Natural killer cell (primary cell): ENCODE data around the gene ATOH8. TPM values are rescaled to one million over a fixed set of nuclear protein-coding genes. Genes with fewer than 3 reads are reported as not detected.
A peak's percentile ranks its signal among the peaks of the same experiment; 100 is the strongest.

Source experiments
- ATAC-seq, 3 donors: fragments of 150-1000 bp in 2 of 3; fragments of 200-7000 bp in 1 of 3; cut with Tn5 transposase; 1 replicate in 1 of 3; 2 replicates in 2 of 3; pipeline ENCODE4 v1.10.0; 2021; ENCODE audit warnings: mild to moderate bottlenecking in 2 of 3, moderate library complexity in 2 of 3
- DNase-seq, 2 donors: peaks; one replicate each; pipeline versions ENCODE4 v3.0.0 to v3.0.0-alpha.2; 2013 to 2021; ENCODE audit warnings: mixed read lengths in 1 of 2
- H3K27ac ChIP-seq: one replicate; pipeline ENCODE4 v1.5.1; 2013; ENCODE audit warnings: mild to moderate bottlenecking, low read length
- H3K27me3 ChIP-seq: one replicate; pipeline ENCODE4 v1.6.1; 2013; ENCODE audit warnings: low read length; ENCODE audit not compliant: control insufficient read depth, insufficient read depth
- H3K36me3 ChIP-seq: one replicate; pipeline ENCODE4 v1.6.1; 2013; ENCODE audit warnings: low read length; ENCODE audit not compliant: control insufficient read depth, insufficient read depth
- H3K4me1 ChIP-seq: one replicate; pipeline ENCODE4 v1.6.1; 2013; ENCODE audit warnings: low read length; ENCODE audit not compliant: control insufficient read depth, insufficient read depth
- H3K4me3 ChIP-seq: one replicate; pipeline ENCODE4 v1.5.1; 2013; ENCODE audit warnings: low read length
- H3K9me3 ChIP-seq: one replicate; pipeline ENCODE4 v1.6.1; 2013; ENCODE audit warnings: low read length; ENCODE audit not compliant: control insufficient read depth, insufficient read depth
- H3K27ac Mint-ChIP-seq, 2 donors: one replicate each; pipeline ENCODE4 v1.8.0; 2022; ENCODE audit warnings: mild to moderate bottlenecking in 2 of 2, mixed read lengths in 2 of 2, moderate library complexity in 1 of 2
- H3K27me3 Mint-ChIP-seq, 2 donors: one replicate each; pipeline ENCODE4 v1.8.0; 2022; ENCODE audit warnings: low read depth in 2 of 2, mixed read lengths in 2 of 2
- H3K36me3 Mint-ChIP-seq: one replicate; pipeline ENCODE4 v1.8.0; 2022; ENCODE audit warnings: mixed read lengths
- H3K4me1 Mint-ChIP-seq, 2 donors: one replicate each; pipeline ENCODE4 v1.8.0; 2022; ENCODE audit warnings: mixed read lengths in 2 of 2
- H3K4me3 Mint-ChIP-seq: one replicate; pipeline ENCODE4 v1.8.0; 2022; ENCODE audit warnings: mild to moderate bottlenecking, moderate library complexity, mixed read lengths
- H3K9me3 Mint-ChIP-seq, 2 donors: one replicate each; pipeline ENCODE4 v1.8.0; 2022; ENCODE audit warnings: mixed read lengths in 2 of 2
- CTCF ChIP-seq: fragments of 200-600 bp; IDR thresholded peaks from one replicate; pipeline ENCODE4 v1.8.0; 2022; ENCODE audit warnings: antibody characterized with exemption
- WGBS: methylation state at CpG from one replicate; pipeline ENCODE4 v1.1.7; 2013; ENCODE audit warnings: missing lambda C conversion rate; ENCODE audit not compliant: insufficient coverage; 5-methylcytosine and 5-hydroxymethylcytosine counted together
- intact Hi-C: fragments of 100-400 bp; cut with micrococcal nuclease; formaldehyde crosslinking; loops from one replicate; pipeline ENCODE4 v1.14.2; 2022
- total RNA-seq, 4 donors: library from RNA; stranded (reverse); fragments of 120-200 nt in 1 of 4; gene quantifications; one replicate each; pipeline versions ENCODE4 v1.2.3 to v1.2.4, GENCODE V29; 2013 to 2022

The ATOH8 gene
- total RNA-seq, 3 donors from 2014 or later (not counting 1 experiment from before 2014, with no cell fraction given), result 0.23 TPM; not detected in 2

DNA sequence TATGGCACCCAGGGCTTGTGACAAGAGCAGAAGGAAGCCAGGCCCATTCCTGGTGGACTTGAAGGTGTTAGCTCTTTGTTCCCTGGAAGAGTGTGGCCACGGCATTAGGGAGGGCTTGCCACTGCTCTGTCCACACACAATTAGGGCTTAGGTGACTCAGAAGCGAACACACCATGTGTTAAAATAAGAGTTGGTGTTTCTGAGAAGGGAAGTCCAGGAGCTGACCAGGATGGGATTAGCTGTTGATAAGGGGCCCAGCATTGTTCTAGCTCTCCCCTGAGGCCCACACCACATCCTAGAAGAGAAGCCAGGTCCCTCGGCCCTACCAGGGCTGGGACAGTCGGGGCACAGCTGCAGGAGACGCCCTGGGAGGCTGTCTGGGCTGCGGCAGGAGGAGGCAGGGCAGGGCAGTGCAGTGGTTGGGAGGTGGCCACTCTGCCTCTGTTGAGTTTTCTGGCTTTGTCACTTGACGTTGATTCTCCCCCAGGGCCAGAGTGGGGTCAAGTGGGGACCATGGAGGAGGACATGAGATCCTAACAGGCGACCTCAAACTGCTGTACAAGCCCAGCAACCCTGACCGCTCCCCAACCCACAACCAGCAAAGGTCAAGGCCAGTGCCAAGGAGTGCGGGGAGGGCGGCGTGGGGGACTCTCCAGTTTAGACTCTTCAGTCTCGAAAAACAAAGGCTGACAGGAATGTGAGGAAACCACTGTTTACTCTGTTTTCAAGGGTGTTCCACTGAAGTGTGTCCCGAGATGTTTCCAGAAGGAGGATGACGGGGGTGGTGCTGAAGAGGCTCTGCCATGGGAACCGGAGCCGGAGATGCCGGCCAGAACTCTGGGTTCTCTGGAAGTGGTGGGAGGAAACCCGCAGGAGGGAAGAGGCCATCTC is 42.9 kb upstream of the ATOH8 start:
- Histone ChIP-seq H3K4me1 (peaks cover 34% of the 10 kb centered on the region), H3K27ac (peak overlapping the region; percentile 20), H3K9me3 (no peaks in the 10 kb centered on the region), H3K27me3 (no peaks in the 10 kb centered on the region), H3K36me3 (no peaks in the 10 kb centered on the region), H3K4me3 (no peak overlapping the region)
- peaks cover 15 to 22% of the 10 kb centered on the region in 2 donors for H3K4me1 Mint-ChIP-seq
- no peak for TF ChIP-seq CTCF
- no peaks in the 10 kb centered on the region for H3K9me3 Mint-ChIP-seq
- H3K36me3 Mint-ChIP-seq, result no peaks in the 10 kb centered on the region
- no peaks in the 10 kb centered on the region for H3K27me3 Mint-ChIP-seq
- DNase-seq (no peak), ATAC-seq (no peak)
- WGBS, result 81% methylated on average over 19 of the region's 19 CpGs
- intact Hi-C loops, result no loop called here
- peak overlapping the region in 1 of 2 donors; percentile 29 for H3K27ac Mint-ChIP-seq
- H3K4me3 Mint-ChIP-seq, result no peak overlapping the region

GRCh38 chr2:85711578-85712060 is 42.2 kb upstream of the ATOH8 start:
- peaks cover 8 to 15% of the 10 kb centered on the region in 2 donors for H3K4me1 Mint-ChIP-seq
- intact Hi-C loops, result no loop called here
- no peaks in the 10 kb centered on the region for H3K9me3 Mint-ChIP-seq
- no peak for ATAC-seq
- no peak for DNase-seq
- no peak for TF ChIP-seq CTCF
- WGBS, result 94% methylated on average over 8 of the region's 8 CpGs
- no peaks in the 10 kb centered on the region for H3K27me3 ChIP-seq
- H3K27ac ChIP-seq, result no peak overlapping the region
- H3K4me3 ChIP-seq, result no peak overlapping the region
- no peaks in the 10 kb centered on the region for H3K36me3 Mint-ChIP-seq
- no peaks in the 10 kb centered on the region for H3K36me3 ChIP-seq
- no peaks in the 10 kb centered on the region for H3K9me3 ChIP-seq
- H3K4me3 Mint-ChIP-seq, result no peak overlapping the region
- H3K27me3 Mint-ChIP-seq, result no peaks in the 10 kb centered on the region
- H3K4me1 ChIP-seq, result peaks cover 27% of the 10 kb centered on the region
- H3K27ac Mint-ChIP-seq, result peak overlapping the region in 1 of 2 donors; percentile 29

- Mint-ChIP-seq H3K9me3 (no peaks in the 10 kb centered on the region), H3K27me3 (no peaks in the 10 kb centered on the region), H3K27ac (no peak overlapping the region), H3K36me3 (no peaks in the 10 kb centered on the region), H3K4me3 (no peak overlapping the region), H3K4me1 (peaks cover under 1 to 8% of the 10 kb centered on the region in 2 donors)
- no peak for DNase-seq
- intact Hi-C loops, result no loop called here
- Histone ChIP-seq H3K4me3 (no peak overlapping the region), H3K36me3 (no peaks in the 10 kb centered on the region), H3K27ac (no peak overlapping the region), H3K27me3 (no peaks in the 10 kb centered on the region), H3K9me3 (no peaks in the 10 kb centered on the region), H3K4me1 (peaks cover 21% of the 10 kb centered on the region)
- WGBS, result 48% methylated on average over 15 of the region's 15 CpGs
- ATAC-seq, result peak in 1 of 3 donors; percentile 12
- no peak for TF ChIP-seq CTCF
Measured at GRCh38 chr2:85712336-85712735, 41.5 kb upstream of the ATOH8 start.
